GM21390 (cell line): Measurements from ENCODE around the gene TSPY3.
"Not testable (repeated sequence)": the region's sequence is repeated elsewhere in the genome, so short reads cannot be mapped to it uniquely, and the experiment has no call there.

ENCODE experiments used
- ATAC-seq: cut with Tn5 transposase; IDR thresholded peaks from one replicate; pipeline ENCODE4 v1.9.1; 2021; ENCODE audit not compliant: unreplicated experiment

Gene TSPY3

GRCh38 chrY:9398121-9398520, at the start of gene TSPY3:
Gene TSPY3 (plus strand): TSS chrY:9398421. CDS start chrY:9398467, 46 bp downstream.
- not testable (repeated sequence) for ATAC-seq

GRCh38 chrY:9357497-9357896, 40.7 kb upstream of the TSPY3 start, which contains the start of gene TSPY8:
Gene TSPY8 (plus strand): TSS chrY:9357797. CDS start chrY:9357843, 46 bp downstream.
- not testable (repeated sequence) for ATAC-seq

- not testable (repeated sequence) for ATAC-seq
Measured at GRCh38 chrY:9396527-9396926, 1.7 kb upstream of the TSPY3 start.
